DMS79 (cell line): ENCODE data around the gene CHCHD3.
A peak's percentile ranks its signal among the peaks of the same experiment; 100 is the strongest.

Experiments
- DNase-seq: peaks from one replicate; lab custom pipeline; 2025; lab: John Stamatoyannopoulos, UW

CHCHD3 gene

DNA sequence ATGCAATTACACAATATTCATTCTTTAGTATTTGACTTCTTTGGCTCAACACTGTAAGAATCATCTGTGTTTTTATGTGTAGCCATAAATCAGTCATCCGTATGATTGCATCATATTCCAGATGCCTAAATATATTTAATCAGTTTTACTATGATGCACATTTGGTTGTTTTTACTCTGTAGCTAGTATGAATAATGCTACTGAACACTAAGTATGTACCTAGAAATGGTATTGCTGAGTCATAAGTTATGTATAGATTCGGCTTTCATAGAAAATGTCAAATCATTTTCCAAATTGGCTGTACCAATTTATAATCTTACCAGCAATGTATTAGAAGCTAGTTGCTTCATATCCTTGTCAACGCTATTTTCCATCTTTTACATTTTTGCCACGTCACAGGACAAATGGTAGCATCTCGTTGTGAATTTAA, 308.3 kb downstream of the CHCHD3 start:
- no peak for DNase-seq

DNA sequence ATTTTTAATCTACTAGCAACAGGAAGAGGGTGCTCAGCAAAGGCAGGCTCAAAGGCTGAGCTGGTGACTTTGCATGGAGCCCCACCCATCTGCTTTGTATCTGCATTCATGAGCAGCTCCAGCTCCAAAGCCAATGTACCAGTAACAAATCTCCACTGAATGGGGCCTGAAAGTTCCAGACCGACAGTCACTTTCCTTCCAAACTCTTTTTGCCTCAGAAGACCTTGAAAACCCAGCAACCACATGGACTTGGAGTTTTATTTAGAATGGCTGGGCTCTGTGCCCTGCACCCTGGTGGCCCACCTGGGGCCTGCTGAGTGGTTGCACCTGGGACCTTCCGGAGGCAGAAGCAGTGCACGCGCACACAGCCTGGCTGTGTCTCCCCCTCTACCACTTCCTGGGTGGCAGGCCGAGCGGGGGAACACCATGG, 310.6 kb downstream of the CHCHD3 start:
- no peak for DNase-seq

DNA sequence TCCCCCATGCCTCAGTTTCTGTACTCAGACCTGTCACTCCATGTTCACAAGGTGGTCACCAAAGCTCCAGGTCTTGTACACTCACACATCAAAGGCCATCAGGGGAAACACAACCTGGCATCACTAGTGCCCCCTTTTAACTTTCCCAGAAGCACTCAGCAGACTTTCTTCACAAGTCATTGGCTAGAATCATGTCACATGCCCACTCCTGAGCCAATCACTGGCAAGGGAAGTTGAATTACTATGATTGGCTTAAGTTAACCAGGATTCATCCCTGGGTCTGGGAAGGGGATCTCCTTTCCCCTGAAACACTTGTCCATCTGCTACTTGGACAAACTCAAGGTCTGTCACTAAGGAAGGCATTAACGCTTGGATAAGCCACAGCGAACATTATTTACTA, 311.8 kb downstream of the CHCHD3 start:
- DNase-seq = no peak

DNA sequence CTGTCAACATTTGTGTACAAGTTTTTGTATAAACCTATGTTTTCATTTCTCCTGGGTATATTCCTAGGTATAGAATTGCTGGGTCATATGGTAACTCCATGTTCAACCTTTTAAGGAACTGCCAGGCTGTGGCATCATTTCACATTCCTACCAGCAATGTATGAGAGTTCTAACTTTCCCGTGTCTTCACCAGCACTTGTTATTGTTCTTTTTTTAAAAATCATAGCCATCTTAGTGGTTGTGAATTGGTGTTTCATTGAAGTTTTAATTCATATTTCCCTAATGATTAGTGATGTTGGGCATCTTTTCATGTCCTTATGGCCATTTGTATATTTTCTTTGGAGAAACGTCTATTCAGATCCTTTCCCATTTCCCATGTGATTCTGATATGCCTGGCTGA, 312.6 kb downstream of the CHCHD3 start:
- no peak for DNase-seq

DNA sequence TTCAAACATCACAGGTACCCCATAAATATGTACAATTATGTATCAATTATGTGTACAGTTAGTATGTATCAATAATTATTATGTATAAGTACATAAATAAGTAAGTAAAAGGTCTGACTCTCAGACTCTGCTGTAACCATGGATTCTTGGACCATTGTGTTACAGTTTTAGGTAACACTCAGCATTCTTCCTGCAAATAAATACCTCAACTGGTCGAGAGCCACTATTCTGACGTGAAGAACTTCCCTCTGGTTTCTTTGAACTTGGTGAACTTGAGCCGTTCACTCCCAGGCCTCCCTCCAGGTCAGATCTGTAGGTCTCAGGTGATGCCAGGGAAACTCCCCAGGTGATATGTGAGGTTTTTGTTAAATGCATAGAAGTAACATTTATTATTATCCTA, 313.8 kb downstream of the CHCHD3 start:
- DNase-seq = no peak

DNA sequence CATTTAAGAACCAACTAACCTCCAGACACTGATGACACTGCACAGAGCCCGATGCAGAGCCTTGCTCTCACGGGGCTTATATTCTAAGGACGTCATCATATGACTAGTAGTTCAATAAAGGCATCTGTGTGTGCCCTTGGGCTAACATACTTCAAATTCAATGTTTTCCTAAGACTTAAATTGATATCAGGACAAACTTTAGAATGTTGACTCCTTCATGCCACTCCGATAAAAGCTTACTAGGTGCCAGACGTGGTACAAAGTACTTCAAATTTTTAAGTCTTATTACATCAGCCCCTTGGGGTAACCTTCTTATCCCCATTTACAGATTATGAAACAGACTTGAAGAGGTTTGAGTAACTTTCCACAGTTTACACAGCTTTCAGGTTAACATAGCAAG, 314.5 kb downstream of the CHCHD3 start:
- no peak for DNase-seq

DNA sequence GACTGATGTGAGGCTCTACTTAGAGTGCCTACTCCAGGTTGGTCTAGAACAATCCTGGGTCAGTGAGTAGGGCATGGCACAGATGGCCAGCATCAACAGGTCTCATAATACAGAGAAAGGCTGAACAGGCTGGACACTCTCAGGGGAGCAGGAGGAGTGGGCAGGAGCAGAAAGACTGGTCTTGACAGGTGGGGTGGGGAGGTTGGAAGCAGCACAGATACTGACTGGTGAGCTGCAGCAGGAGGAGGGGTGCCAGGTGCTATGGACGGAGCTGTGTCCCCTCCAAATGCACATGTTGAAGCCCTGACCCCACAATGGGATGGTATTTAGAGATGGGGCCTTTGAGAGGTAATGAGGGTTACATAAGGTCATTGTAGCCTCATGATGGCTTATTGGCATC, 315.2 kb downstream of the CHCHD3 start:
- DNase-seq = no peak

DNA sequence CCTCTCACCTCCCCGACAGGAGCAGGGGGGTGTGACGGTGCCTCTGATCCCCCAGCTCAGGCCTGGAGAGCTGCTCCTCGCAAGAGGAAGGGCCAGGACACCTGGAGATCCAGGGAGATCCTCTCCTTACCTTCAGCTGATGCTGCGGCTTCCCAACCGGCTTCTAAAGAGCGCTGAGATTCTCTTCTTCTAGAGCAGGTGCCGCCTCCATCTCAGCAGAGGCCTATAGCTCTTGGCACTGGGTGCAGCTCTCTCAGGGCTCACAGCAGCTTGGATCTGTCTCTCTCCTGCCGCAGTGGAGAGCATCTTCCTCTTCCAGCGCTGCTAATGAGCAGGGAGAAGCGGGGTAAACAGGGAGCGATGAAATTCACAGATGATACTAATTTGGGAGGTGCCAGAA, 316.0 kb downstream of the CHCHD3 start:
- no peak for DNase-seq

DNA sequence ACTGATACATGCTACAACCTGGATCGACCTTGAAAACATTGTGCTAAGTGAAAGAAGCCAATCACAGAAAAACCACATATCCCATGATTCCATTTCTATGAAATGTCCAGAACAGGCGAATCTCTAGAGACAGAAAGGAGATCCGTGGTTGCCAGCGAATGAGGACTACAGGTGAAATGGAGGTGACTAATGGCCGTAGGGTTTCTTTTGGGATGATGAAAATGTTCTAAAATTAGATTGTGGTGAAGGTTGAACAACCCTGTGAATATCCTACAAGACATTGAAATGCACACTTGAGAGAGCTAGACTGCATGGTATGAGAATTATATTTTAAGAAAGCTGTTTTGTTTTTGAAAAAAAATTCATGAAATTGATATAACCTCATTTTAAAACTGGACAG, 317.1 kb downstream of the CHCHD3 start:
- no peak for DNase-seq

DNA sequence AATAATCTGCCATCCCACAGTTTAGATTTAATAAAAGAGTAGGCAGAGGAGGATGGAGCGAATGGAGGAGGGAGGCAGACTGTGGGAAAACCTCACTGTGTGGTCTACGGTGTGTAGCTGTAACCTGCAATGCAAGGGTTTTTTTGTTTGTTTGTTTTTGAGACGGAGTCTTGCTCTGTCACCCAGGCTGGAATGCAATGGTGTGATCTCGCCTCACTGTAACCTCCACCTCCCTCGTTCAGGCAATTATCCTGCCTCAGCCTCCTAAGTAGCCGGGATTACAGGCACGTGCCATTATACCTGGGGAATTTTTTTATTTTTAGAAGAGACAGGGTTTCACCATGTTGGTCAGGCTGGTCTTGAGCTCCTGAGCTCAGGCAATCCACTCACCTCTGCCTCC, 321.0 kb downstream of the CHCHD3 start:
- DNase-seq = no peak

DNA sequence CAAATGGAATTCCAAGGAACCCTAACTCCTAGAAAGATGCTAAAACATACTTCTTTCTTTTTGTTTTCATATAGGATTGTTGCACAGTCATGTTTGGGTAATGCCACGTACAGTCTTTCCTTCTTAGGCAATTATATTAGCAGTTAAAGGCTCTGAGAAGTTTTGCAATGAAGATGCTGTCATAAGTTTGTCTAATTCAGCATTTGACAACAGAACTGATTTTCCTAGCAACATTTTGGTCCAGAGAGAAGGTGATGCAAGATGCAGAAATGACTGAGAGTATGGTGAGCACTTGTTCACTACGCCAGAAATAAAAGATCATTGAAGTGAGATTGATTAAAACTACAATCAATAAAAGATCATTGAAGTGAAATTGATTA, 321.7 kb downstream of the CHCHD3 start:
- no peak for DNase-seq

DNA sequence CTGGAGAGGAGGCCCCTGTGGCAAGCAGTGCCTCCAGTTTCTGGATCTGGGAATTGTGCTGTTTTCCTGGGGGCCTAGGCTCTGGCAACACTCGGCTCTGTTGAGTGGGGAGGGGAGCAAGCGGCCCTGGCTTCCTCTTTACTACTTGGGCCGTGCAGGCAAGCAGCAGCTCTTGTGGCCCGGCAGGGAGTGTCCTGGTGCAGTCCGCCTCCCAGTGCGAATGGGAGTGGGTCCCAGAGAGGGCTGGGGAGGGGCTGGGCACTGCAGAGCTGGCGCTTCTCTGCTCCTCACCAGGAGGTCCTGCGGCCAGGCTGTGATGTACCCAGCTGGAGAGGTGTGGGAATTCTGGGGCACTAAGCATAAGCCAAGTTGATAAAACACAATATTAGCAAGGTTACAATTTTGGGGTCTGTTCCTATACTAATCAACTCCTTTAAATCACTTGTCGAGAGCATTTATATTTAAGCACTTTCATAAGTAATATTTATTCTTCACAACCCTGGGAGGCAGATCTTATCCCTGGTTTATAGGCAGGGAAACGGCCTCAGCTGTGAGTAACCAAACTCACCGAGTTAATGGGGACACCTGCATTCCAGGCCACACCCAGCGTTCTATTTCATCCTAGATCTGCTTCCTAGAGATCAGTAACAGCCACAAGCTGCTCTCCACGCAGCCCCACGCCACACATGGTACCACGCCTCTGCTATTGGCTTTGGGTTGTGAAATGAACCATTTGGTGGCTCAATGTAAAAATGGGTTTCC, 322.2 kb downstream of the CHCHD3 start:
- no peak for DNase-seq

DNA sequence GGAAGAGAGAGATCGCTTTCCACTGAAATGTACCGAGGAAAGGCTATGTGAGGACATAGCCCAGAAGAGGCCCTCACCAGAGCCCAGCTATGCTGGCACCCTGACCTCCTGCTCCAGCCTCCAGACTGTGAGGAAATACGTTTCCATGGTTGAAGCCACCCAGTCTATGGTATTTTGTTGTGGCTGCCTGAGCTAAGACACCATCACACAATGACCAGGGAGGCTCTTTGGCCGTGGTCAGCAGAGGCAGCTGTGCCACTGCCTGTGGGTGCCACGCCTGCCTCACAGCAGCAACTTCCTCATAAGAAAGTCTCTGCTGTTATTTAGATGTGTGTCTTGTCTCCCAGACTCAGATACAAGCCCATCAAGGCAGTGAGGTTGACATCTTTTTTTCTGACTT, 322.9 kb downstream of the CHCHD3 start:
- DNase-seq = no peak

DNA sequence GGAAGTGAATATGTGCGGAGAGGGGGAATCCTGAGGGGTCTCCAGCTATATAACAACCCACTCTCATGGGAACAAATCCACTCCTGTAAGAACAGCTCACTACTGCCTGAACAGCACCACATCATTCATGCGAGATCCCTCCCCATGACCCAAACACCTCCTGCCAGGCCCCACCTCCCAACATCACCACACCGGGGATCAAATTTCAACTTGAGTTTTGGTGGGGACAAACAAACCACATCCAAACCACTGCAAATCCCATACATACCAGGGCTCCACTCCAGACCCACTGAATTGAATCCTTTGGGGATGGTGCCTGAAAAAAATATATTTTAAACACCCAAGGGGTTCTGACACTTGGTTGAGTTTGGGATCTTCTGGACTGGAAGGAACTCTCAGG, 324.1 kb downstream of the CHCHD3 start:
- no peak for DNase-seq

DNA sequence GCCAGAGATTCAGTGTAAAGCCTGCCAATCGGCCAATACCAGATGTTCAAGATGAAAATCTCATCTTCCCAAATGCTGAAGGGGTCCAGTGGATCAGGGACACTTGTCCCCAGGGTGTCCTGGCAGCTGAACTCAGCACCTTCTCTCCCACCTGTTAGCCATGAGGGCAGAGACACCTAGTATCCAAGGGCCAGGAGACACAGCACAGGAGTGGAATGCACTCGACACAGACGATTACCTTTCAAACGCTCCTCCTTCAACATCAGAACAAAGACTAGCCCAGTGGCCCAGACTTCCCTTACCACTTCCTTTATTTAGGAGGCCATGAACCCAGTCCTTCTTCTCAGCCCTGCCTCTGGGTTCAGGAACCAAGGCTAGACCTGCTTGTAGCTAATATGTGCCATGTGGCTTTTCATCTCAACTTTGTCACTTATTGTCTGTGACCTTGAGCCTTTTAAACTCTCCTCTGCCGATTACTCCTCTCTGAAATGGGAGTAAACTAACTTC, 325.4 kb downstream of the CHCHD3 start:
- peak; percentile 72 for DNase-seq

DNA sequence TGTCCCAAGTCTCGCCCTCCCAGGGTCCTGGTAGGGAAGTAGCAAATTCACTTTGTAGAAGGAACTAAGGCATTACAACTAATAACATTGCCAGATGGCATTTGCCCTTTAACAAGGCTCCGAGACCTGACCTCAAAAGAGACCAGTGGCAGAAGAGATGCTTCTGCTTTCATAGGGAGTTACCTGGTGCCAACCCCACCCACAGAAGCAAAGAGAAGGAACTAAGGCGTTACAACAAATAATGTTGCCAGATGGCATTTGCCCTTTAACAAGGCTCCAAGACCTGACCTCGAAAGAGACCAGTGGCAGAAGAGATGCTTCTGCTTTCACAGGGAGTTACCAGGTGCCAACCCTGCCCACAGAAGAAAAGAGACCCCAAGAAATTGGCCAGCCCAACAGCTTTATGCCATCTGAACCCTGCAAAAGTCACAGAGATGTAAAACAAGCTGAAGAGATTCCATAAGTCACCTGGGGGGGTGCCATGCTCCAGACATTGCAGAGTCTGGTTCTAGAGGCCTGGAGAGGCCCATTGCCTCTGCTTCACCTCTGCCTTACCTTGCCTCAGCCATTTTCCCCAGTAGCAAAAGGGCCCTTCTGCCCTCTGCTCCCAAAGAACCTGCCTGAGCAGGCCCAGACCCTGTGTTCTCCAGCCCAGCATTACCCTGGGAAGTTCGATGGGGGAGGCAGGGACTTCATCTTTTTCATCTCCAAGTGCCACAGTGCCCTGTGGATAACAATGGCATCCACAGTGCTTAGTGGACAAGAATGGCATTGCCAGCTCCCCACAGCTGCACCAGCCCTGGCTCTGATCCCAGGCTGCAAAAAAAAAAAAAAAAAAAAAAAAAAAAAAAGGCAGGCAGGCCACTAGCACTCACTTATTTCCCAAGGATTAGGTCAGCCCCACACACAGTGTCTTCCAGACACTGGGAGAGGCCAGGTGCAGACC, 326.1 kb downstream of the CHCHD3 start:
- DNase-seq = peak; percentile 72

DNA sequence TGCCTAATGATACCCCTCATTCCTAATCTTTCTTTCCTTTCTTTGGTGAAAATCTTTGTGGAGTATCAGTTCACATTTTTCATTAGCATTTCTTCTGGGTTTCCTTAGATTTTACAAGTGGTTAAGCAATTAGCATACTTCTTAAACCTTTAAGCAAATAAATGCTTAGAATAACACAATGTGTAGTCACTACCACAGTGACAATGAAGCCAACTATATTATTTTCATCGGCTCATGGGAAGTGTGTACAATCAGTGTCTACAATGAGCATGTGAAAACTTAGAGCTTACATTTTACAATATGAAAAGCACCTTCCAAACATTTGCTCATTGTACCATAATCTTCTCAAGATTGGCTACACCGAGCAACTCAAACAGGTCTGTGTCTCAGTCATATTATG, 329.5 kb downstream of the CHCHD3 start:
- DNase-seq = no peak

DNA sequence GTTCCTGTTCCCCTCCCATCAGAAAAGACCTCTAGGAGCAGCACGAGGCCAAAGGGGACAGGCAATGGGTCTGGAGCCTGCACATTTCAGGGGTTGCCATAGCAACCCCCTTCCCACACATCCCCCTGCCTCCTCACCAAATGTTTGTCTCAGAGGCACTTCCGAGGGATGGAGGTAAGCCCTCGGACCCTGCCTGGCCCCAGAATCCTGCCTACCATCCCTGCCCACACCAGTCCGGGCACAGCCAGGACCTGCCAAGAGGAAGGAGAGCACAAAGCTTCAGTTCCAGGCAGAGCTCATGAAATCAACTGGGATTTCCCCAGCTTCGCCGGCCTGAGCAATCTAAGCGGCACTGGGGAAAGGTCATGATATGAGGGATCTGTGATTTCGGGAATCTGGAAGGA, 330.6 kb downstream of the CHCHD3 start:
- DNase-seq = no peak

DNA sequence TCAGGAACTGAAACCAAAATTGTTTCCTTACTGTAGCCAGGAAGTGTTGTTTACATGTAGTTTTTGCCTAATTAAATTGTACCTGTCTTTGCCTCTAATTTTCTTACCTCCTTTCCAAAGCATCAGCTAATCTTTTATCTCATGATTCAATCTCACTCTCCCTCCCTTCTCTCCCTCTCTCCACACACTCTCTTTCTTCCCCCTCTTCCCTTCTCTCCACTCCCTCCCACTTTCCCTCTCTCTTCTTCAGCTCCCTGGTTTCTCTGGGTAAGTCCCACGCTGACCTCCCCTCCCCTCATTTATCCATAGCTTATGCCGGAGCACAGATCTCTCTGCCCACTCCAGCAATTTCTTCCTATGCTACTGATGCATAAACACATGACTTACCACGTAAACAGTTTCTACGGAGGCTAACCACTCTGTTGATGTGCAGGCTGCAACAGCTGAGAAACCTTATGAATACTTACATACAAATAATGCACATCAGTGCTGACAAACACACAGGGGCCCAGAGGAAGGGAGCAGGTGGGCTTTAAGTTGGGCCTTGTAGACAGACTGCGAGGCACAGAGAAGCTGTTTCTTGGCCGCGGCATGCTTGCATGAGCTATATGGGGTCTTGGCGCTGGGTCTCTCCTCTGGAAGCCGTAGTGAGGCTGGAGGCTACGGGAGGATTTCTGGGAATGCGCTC, 331.2 kb downstream of the CHCHD3 start:
- DNase-seq = no peak

DNA sequence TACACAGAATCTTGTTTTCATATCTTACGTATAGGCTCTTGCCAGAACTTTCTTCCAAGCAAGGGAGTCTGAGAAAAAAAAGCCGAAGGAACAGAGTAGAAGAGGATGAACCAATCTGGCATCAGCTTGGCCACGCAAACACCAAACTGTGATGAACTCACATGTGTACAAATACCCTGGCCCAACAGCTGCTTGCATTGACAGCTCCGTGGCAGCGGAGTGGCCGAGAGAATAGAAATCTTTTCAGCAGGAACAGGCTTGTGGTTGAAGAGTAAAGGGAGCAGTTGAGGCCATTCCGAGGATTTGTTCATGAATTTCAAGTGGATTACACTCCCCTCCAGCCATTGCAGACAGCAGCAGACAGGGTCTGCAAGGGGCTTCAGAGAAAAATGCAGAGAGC, 331.8 kb downstream of the CHCHD3 start:
- DNase-seq = no peak

DNA sequence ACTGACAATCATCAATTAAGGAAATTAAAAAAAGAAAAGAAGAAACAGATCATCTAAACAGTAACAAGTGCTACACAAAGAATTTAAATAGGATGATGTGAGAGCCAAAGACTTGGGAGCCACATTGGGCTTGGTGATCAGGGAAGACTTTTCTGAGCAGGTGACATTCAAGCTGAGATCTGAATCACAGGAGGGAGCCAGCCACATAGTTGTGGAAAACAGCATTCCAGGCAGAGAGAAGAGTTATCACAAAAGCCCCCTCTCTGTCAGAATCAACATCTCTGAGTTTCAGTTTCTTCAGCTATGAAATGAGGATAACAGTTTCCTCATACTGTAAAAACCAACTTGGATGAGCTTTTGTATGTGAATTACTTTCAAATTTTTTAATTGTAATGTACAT, 336.4 kb downstream of the CHCHD3 start:
- DNase-seq = no peak

DNA sequence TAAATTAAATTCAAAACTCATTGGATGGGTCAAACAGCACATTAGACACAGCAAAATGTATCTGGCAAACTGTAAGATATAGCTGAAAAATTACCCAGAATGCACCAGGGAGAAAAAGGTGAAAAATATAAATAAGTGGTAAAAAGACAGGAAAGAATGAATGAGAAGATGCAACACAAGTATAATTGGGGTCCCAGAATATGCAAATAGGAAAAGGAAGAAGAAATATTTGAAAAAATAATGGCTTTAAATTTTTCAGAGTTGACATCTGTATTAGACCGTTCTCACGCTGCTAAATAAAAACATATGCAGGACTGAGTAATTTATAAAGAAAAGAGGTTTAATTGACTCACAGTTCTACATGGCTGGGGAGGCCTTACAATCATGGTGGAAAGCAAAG, 337.9 kb downstream of the CHCHD3 start:
- no peak for DNase-seq
